HepG2 (cell line): ENCODE data around the gene RFC1. TPM values are rescaled to one million over a fixed set of nuclear protein-coding genes. Genes with fewer than 3 reads are reported as not detected.
"Not testable (repeated sequence)": the region's sequence is repeated elsewhere in the genome, so short reads cannot be mapped to it uniquely, and the experiment has no call there.

ENCODE experiments used
- ATAC-seq: fragments of 200-7000 bp; cut with Tn5 transposase; 3 replicates; pipeline ENCODE4 v1.9.1; 2020; ENCODE audit warnings: mild to moderate bottlenecking, moderate library complexity
- BruUV-seq: library from RNA; stranded (reverse); fragments of 400-500 nt; replicated peaks from 2 replicates; lab custom pipeline; 2021; lab: Mats Ljungman, UMichigan
- CTCF ChIA-PET: fragments of 300-600 bp; formaldehyde crosslinking; extraction: SDS; loops from one replicate; lab custom pipeline; 2021; ENCODE audit warnings: low total read pairs, inconsistent platforms, low intra/inter-chr PET ratio; lab: Yijun Ruan, JAX
- POLR2A ChIA-PET: fragments of 350-600 bp; sonication (Branson Sonifier 250); formaldehyde crosslinking; loops from one replicate; lab custom pipeline; 2020; ENCODE audit warnings: antibody characterized with exemption, inconsistent platforms; lab: Yijun Ruan, JAX
- DNase-seq: peaks from one replicate; pipeline ENCODE4 v3.0.0-alpha.2; 2015; ENCODE audit warnings: low spot score
- FAIRE-seq: peaks from 3 replicates; lab custom pipeline; 2011; peaks lifted over from hg19 to GRCh38; lab: Jason Lieb, UNC
- H2AFZ ChIP-seq: one replicate; pipeline ENCODE4 v1.6.1; 2011; ENCODE audit warnings: low read length, inconsistent platforms
- H3K27ac ChIP-seq: fragments of 300-600 bp; 3 replicates; pipeline ENCODE4 v1.8.0; 2011; ENCODE audit warnings: mixed run types, mild to moderate bottlenecking, mixed read lengths, low read length, inconsistent platforms; ENCODE audit not compliant: insufficient read depth; ENCODE audit errors: extremely low read length
- H3K27me3 ChIP-seq, 2 experiments: fragments of 200-600 bp in 1 of 2; 2 replicates in 1 of 2; 3 replicates in 1 of 2; pipeline versions ENCODE4 v1.6.0 to v1.8.0; 2011; ENCODE audit warnings: low read length in 2 of 2, mild to moderate bottlenecking in 2 of 2, moderate library complexity in 2 of 2, inconsistent platforms in 1 of 2; ENCODE audit not compliant: insufficient read depth in 2 of 2, control insufficient read depth in 1 of 2
- H3K36me3 ChIP-seq, 2 experiments: fragments of 200-600 bp in 1 of 2; replicated peaks in 1 of 2; 2 replicates in 1 of 2; 3 replicates in 1 of 2; pipeline versions ENCODE4 v1.5.1 to v1.8.0; 2011; ENCODE audit warnings: low read length in 2 of 2, inconsistent platforms in 1 of 2; ENCODE audit not compliant: insufficient read depth in 2 of 2, control insufficient read depth in 1 of 2
- H3K4me1 ChIP-seq: 2 replicates; pipeline ENCODE4 v1.5.1; 2012; ENCODE audit warnings: low read length, inconsistent platforms; ENCODE audit not compliant: insufficient read depth
- H3K4me2 ChIP-seq: 2 replicates; pipeline ENCODE4 v1.6.0; 2011; ENCODE audit warnings: low read depth, low read length, inconsistent platforms
- H3K4me3 ChIP-seq, 3 experiments: fragments of 200-600 bp in 1 of 3; sonication (generic), shearing (Covaris generic) in 1 of 3; replicated peaks in 1 of 3; 2 replicates each; pipeline ENCODE4 v1.5.1; 2011 to 2016; ENCODE audit warnings: low read length in 3 of 3, inconsistent platforms in 2 of 3, low read depth in 2 of 3, mild to moderate bottlenecking in 2 of 3, control low read depth in 1 of 3, mixed read lengths in 1 of 3; ENCODE audit not compliant: insufficient read depth in 1 of 3
- H3K79me2 ChIP-seq: one replicate; pipeline ENCODE4 v1.6.1; 2011; ENCODE audit warnings: low read length, inconsistent platforms; ENCODE audit not compliant: insufficient read depth
- H3K9ac ChIP-seq: 2 replicates; pipeline ENCODE4 v1.6.0; 2011; ENCODE audit warnings: mild to moderate bottlenecking, low read depth, low read length, inconsistent platforms; ENCODE audit not compliant: insufficient read depth
- H3K9me3 ChIP-seq: 2 replicates; pipeline ENCODE4 v1.5.1; 2012; ENCODE audit warnings: mild to moderate bottlenecking, low read length
- H4K20me1 ChIP-seq: 2 replicates; pipeline ENCODE4 v1.6.0; 2011; ENCODE audit warnings: inconsistent platforms, mild to moderate bottlenecking, low read length, moderate library complexity; ENCODE audit not compliant: insufficient read depth
- AFF4 ChIP-seq: sonication (generic); formaldehyde crosslinking; IDR thresholded peaks from 2 replicates; pipeline ENCODE4 v1.4.0; 2020; ENCODE audit warnings: missing genetic modification reagents
- CREB1 ChIP-seq, 2 experiments: fragments of 450-650 bp in 1 of 2; IDR thresholded peaks; 2 replicates each; pipeline ENCODE4 v1.6.1; 2016 to 2017; ENCODE audit warnings: control low read depth in 1 of 2, mild to moderate bottlenecking in 1 of 2, missing compliant biosample characterization in 1 of 2, missing genetic modification characterization in 1 of 2
- RCOR2 ChIP-seq: IDR thresholded peaks from 2 replicates; pipeline ENCODE4 v1.6.1; 2016; ENCODE audit warnings: missing biosample characterization, missing genetic modification reagents
- ZNF121 ChIP-seq: sonication (generic); formaldehyde crosslinking; IDR thresholded peaks from 2 replicates; pipeline ENCODE4 v1.5.0; 2020; ENCODE audit warnings: mild to moderate bottlenecking, missing genetic modification reagents
- ZNF224 ChIP-seq: sonication (generic); formaldehyde crosslinking; IDR thresholded peaks from 2 replicates; pipeline ENCODE4 v1.5.0; 2020; ENCODE audit warnings: mild to moderate bottlenecking, missing genetic modification reagents
- ZNF441 ChIP-seq: sonication (generic); formaldehyde crosslinking; IDR thresholded peaks from 2 replicates; pipeline ENCODE4 v1.7.0; 2021; ENCODE audit warnings: missing genetic modification reagents, borderline replicate concordance
- ZNF687 ChIP-seq: sonication (generic); formaldehyde crosslinking; IDR thresholded peaks from 2 replicates; pipeline ENCODE4 v1.5.1; 2020; ENCODE audit warnings: mild to moderate bottlenecking, missing genetic modification reagents, moderate library complexity
- ZNF770 ChIP-seq: sonication (generic); formaldehyde crosslinking; IDR thresholded peaks from 2 replicates; pipeline ENCODE4 v1.5.0; 2020; ENCODE audit warnings: mild to moderate bottlenecking, missing genetic modification reagents
- WGBS: methylation state at CpG from one replicate; pipeline ENCODE4 v1.1.6; 2017; ENCODE audit warnings: low lambda C conversion rate; 5-methylcytosine and 5-hydroxymethylcytosine counted together
- in situ Hi-C: cut with HindIII; loops from 2 replicates; pipeline ENCODE4 v1.10.0; 2017; ENCODE audit warnings: low pct_unique_long_range_greater_than_20kb; ENCODE audit not compliant: extremely low pct_ligation_motif_present
- intact Hi-C: fragments of 100-400 bp; cut with micrococcal nuclease; formaldehyde crosslinking; loops from one replicate; pipeline ENCODE4 v1.10.0; 2022; ENCODE audit not compliant: unreplicated experiment
- polyA plus RNA-seq, 8 experiments: library from polyadenylated mRNA; depleted of rRNA in 3 of 8; stranded (reverse) in 7 of 8; unstranded in 1 of 8; fragments of >200 nt; fragmentation: Illumina TruSeq in 4 of 8; extraction: Trizol in 4 of 8; gene quantifications; 2 replicates each; pipeline versions ENCODE4 v1.2.1 to v1.2.3, GENCODE V29; 2011 to 2016; ENCODE audit warnings: low read depth in 4 of 8, missing spikeins in 1 of 8, mixed read lengths in 1 of 8; ENCODE audit not compliant: insufficient read depth in 1 of 8
- total RNA-seq, 5 experiments: library from RNA; depleted of rRNA; stranded (reverse); fragments of >200 nt; fragmentation: Illumina TruSeq; extraction: Trizol; gene quantifications; 2 replicates each; pipeline ENCODE4 v1.2.3, GENCODE V29; 2016; ENCODE audit warnings: low read depth in 1 of 5

RFC1 gene
- total and polyA plus RNA-seq, 2 of the 13 experiments (the other 11 are each of a cell fraction or from before 2014, with no cell fraction given) = 15.9 to 78.8 TPM

GRCh38 chr4:39411561-39411960 is 45.4 kb upstream of the RFC1 start:
- ATAC-seq; FAIRE-seq; CTCF ChIA-PET; H4K20me1 ChIP-seq; H3K36me3 ChIP-seq; H2AFZ ChIP-seq; H3K9me3 ChIP-seq; H3K27me3 ChIP-seq; BruUV-seq; DNase-seq; TF ChIP-seq CREB1 (IDR thresholded peaks at IDR 0.05): not testable (repeated sequence)
- H3K27ac ChIP-seq = peak overlapping the region; percentile 96
- peak overlapping the region; percentile 35; the same call in 1 of the 2 replicates for H3K9ac ChIP-seq
- POLR2A ChIA-PET = interaction anchor here (1.2 to 11.5 kb wide), 4 partner anchors 16 to 286 kb away, joined by 4 to 121 read pairs (median 8); partner anchors contain the start of genes LIAS, RPL9 and UBE2K
- H3K4me3 ChIP-seq = peak overlapping the region; percentile 62 to 99 (median 75)
- TF ChIP-seq ZNF770 (CRISPR knock-in tag) (peak; percentile 42; the same call in 1 of the 2 replicates), ZNF441 (CRISPR knock-in tag) (0 out of 2 replicates have a peak, but pooled peaks have one; percentile 2), RCOR2 (CRISPR knock-in tag) (0 out of 2 replicates have a peak, but pooled peaks have one; percentile 39), CREB1 (CRISPR knock-in tag; IDR thresholded peaks at IDR 0.05) (0 out of 2 replicates have a peak, but pooled peaks have one; percentile 18), AFF4 (CRISPR knock-in tag) (0 out of 2 replicates have a peak, but pooled peaks have one; percentile 3), ZNF687 (CRISPR knock-in tag) (peak; percentile 48), ZNF121 (peak; percentile 94), ZNF224 (CRISPR knock-in tag) (0 out of 2 replicates have a peak, but pooled peaks have one; percentile 41)
- intact Hi-C loops (loop anchor here (2.0 to 10.0 kb wide), 2 partner anchors 47 to 227 kb away; partner anchors contain the start of genes LIAS, RPL9 and WDR19), in situ Hi-C loops (loop anchor here (10.0 kb wide), 1 partner anchor 47 kb away; the partner anchor contains the start of gene RFC1)
- H3K4me2 ChIP-seq = peak overlapping the region; percentile 83
- peaks cover 42% of the 10 kb centered on the region for H3K4me1 ChIP-seq
- 20% methylated on average over 8 of the region's 8 CpGs for WGBS
- H3K79me2 ChIP-seq = peaks cover 96% of the 10 kb centered on the region
